K562 (cell line): ENCODE data around the gene VDAC1. TPM values are rescaled to one million over a fixed set of nuclear protein-coding genes. Genes with fewer than 3 reads are reported as not detected.

Experiments used
- FOXJ3 ChIP-seq: sonication (generic); formaldehyde crosslinking; IDR thresholded peaks from 2 replicates; pipeline ENCODE4 v1.4.0; 2020; ENCODE audit warnings: mild to moderate bottlenecking, missing genetic modification reagents
- ILK ChIP-seq: fragments of 450-650 bp; IDR thresholded peaks from 2 replicates; pipeline ENCODE4 v1.6.1; 2016; ENCODE audit warnings: missing genetic modification characterization, low read depth, mild to moderate bottlenecking, missing compliant biosample characterization, moderate library complexity, borderline replicate concordance
- WHSC1 ChIP-seq: IDR thresholded peaks from one replicate; pipeline ENCODE4 v1.6.1; 2012; ENCODE audit warnings: low read length, control low read depth, inconsistent platforms
- polyA plus RNA-seq, 8 experiments: library from polyadenylated mRNA; depleted of rRNA in 4 of 8; stranded (reverse) in 5 of 8; unstranded in 3 of 8; fragments of >200 nt; fragmentation: Nextera tagmentation in 2 of 8; fragmentation: Illumina TruSeq in 1 of 8; extraction: Ambion mirVana in 2 of 8; extraction: Trizol in 1 of 8; gene quantifications; 2 replicates each; pipeline versions ENCODE4 v1.2.1 to v1.2.3, GENCODE V29; 2011 to 2014; ENCODE audit warnings: inconsistent platforms in 1 of 8, missing spikeins in 1 of 8
- total RNA-seq, 7 experiments: library from RNA; depleted of rRNA in 6 of 7; stranded (reverse); fragments of >200 nt in 6 of 7; fragmentation: Illumina TruSeq in 2 of 7; extraction: Trizol in 2 of 7; gene quantifications; 2 replicates each; pipeline versions ENCODE4 v1.2.1 to v1.2.3, GENCODE V29; 2011 to 2021; ENCODE audit warnings: low replicate concordance in 1 of 7
- TF ChIP-seq, protein P1 (sequence below): fragments of 450-650 bp; IDR thresholded peaks from 2 replicates; pipeline ENCODE4 v1.6.1; 2017; ENCODE audit warnings: antibody characterized with exemption, mild to moderate bottlenecking
- TF ChIP-seq, protein P2 (sequence below): sonication (generic); formaldehyde crosslinking; IDR thresholded peaks from 2 replicates; pipeline ENCODE4 v1.8.0; 2023; ENCODE audit warnings: missing genetic modification reagents, mild to moderate bottlenecking, borderline replicate concordance

The VDAC1 gene
- total and polyA plus RNA-seq, 9 of the 15 experiments (the other 6 are each of a cell fraction or from before 2014, with no cell fraction given): 168 to 366 (median 293) TPM

DNA sequence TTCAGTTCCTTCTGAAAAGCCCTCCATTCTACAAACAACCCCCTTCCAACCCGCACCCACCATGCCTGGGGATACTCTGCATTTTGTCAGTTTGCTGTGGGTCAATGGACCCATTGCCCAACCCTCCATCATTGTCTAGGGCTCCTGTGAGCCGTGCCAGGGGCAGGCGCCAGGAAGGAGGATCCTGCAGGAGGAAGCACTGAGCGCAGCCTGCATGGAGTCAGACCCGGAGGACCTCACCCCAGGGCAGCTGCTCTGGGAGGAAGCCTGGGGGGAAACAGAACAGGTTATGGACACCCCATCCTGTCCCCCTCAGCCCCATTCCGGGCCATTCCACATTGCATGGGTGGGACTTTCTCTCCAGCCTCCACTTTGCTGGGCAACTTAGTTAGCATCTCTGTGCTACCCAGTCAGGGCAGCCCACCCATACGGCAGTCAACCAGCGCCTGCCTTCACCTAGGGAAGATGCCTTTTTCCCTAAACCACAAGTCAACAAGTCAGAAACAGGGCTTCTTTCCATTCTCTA, 48.6 kb upstream of the VDAC1 start (continued):
- TF ChIP-seq, protein P1, sequence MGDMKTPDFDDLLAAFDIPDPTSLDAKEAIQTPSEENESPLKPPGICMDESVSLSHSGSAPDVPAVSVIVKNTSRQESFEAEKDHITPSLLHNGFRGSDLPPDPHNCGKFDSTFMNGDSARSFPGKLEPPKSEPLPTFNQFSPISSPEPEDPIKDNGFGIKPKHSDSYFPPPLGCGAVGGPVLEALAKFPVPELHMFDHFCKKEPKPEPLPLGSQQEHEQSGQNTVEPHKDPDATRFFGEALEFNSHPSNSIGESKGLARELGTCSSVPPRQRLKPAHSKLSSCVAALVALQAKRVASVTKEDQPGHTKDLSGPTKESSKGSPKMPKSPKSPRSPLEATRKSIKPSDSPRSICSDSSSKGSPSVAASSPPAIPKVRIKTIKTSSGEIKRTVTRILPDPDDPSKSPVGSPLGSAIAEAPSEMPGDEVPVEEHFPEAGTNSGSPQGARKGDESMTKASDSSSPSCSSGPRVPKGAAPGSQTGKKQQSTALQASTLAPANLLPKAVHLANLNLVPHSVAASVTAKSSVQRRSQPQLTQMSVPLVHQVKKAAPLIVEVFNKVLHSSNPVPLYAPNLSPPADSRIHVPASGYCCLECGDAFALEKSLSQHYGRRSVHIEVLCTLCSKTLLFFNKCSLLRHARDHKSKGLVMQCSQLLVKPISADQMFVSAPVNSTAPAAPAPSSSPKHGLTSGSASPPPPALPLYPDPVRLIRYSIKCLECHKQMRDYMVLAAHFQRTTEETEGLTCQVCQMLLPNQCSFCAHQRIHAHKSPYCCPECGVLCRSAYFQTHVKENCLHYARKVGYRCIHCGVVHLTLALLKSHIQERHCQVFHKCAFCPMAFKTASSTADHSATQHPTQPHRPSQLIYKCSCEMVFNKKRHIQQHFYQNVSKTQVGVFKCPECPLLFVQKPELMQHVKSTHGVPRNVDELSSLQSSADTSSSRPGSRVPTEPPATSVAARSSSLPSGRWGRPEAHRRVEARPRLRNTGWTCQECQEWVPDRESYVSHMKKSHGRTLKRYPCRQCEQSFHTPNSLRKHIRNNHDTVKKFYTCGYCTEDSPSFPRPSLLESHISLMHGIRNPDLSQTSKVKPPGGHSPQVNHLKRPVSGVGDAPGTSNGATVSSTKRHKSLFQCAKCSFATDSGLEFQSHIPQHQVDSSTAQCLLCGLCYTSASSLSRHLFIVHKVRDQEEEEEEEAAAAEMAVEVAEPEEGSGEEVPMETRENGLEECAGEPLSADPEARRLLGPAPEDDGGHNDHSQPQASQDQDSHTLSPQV: no peak
- TF ChIP-seq FOXJ3 (CRISPR knock-in tag) (no peak), ILK (no peak), WHSC1 (no peak)
- TF ChIP-seq, protein P2, sequence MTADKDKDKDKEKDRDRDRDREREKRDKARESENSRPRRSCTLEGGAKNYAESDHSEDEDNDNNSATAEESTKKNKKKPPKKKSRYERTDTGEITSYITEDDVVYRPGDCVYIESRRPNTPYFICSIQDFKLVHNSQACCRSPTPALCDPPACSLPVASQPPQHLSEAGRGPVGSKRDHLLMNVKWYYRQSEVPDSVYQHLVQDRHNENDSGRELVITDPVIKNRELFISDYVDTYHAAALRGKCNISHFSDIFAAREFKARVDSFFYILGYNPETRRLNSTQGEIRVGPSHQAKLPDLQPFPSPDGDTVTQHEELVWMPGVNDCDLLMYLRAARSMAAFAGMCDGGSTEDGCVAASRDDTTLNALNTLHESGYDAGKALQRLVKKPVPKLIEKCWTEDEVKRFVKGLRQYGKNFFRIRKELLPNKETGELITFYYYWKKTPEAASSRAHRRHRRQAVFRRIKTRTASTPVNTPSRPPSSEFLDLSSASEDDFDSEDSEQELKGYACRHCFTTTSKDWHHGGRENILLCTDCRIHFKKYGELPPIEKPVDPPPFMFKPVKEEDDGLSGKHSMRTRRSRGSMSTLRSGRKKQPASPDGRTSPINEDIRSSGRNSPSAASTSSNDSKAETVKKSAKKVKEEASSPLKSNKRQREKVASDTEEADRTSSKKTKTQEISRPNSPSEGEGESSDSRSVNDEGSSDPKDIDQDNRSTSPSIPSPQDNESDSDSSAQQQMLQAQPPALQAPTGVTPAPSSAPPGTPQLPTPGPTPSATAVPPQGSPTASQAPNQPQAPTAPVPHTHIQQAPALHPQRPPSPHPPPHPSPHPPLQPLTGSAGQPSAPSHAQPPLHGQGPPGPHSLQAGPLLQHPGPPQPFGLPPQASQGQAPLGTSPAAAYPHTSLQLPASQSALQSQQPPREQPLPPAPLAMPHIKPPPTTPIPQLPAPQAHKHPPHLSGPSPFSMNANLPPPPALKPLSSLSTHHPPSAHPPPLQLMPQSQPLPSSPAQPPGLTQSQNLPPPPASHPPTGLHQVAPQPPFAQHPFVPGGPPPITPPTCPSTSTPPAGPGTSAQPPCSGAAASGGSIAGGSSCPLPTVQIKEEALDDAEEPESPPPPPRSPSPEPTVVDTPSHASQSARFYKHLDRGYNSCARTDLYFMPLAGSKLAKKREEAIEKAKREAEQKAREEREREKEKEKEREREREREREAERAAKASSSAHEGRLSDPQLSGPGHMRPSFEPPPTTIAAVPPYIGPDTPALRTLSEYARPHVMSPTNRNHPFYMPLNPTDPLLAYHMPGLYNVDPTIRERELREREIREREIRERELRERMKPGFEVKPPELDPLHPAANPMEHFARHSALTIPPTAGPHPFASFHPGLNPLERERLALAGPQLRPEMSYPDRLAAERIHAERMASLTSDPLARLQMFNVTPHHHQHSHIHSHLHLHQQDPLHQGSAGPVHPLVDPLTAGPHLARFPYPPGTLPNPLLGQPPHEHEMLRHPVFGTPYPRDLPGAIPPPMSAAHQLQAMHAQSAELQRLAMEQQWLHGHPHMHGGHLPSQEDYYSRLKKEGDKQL (CRISPR knock-in tag): no peak
